Suprapubic skin (tissue), 4 donors: ENCODE measurements around the gene IL37.

ENCODE experiments used
- CTCF ChIP-seq, 2 donors: fragments of 200-600 bp in 1 of 2; fragments of 450-650 bp in 1 of 2; sonication (generic) in 1 of 2; IDR thresholded peaks; one replicate each; pipeline ENCODE4 v1.5.1; 2016 to 2019; ENCODE audit warnings: antibody characterized with exemption in 2 of 2, mild to moderate bottlenecking in 1 of 2, moderate library complexity in 1 of 2
- POLR2A ChIP-seq, 2 donors: fragments of 450-650 bp; IDR thresholded peaks; one replicate each; pipeline ENCODE4 v1.6.1; 2017; ENCODE audit warnings: antibody characterized with exemption in 2 of 2, mild to moderate bottlenecking in 2 of 2, moderate library complexity in 2 of 2
- POLR2AphosphoS5 ChIP-seq, 3 donors: sonication (generic); formaldehyde crosslinking; IDR thresholded peaks; one replicate each; pipeline ENCODE4 v1.6.1; 2017; ENCODE audit warnings: antibody characterized with exemption in 3 of 3

- TF ChIP-seq POLR2AphosphoS5 (IDR thresholded peaks at IDR 0.05) (no peak), POLR2A (IDR thresholded peaks at IDR 0.05) (no peak), CTCF (IDR thresholded peaks at IDR 0.05) (no peak)
Observed at GRCh38 chr2:112947374-112947773, 36.4 kb downstream of the IL37 start.
